ENCODE measurements around the gene GRIFIN.

- TF ChIP-seq CTCF (IDR thresholded peaks at IDR 0.05; ENCODE audit: insufficient read depth, low read depth, low read length) (peak; percentile 65), EZH2 (IDR thresholded peaks at IDR 0.05; ENCODE audit: insufficient read depth, low read length) (no peak)
Measured at GRCh38 chr7:2451171-2452073, 24.8 kb downstream of the GRIFIN start.

All from astrocyte (in vitro differentiated cells and primary cell).